Measurements from ENCODE around the gene TUBB4B.

Gene TUBB4B

GRCh38 chr9:137271696-137272076, 30.6 kb downstream of the TUBB4B start:
- DNase-seq (ENCODE audit: low read depth): no peak

GRCh38 chr9:137272241-137273094, 31.4 kb downstream of the TUBB4B start:
- DNase-seq (ENCODE audit: low read depth): no peak

- DNase-seq (ENCODE audit: low read depth): no peak
Observed at GRCh38 chr9:137273095-137273490, 32.0 kb downstream of the TUBB4B start.

GRCh38 chr9:137273611-137274320, 32.7 kb downstream of the TUBB4B start:
- no peak for DNase-seq (ENCODE audit: low read depth)

- no peak for DNase-seq (ENCODE audit: low read depth)
Observed at GRCh38 chr9:137275203-137275587, 34.1 kb downstream of the TUBB4B start.

- no peak for DNase-seq (ENCODE audit: low read depth)
Observed at GRCh38 chr9:137275588-137276472, 34.7 kb downstream of the TUBB4B start.

GRCh38 chr9:137276473-137277328, 35.6 kb downstream of the TUBB4B start:
- DNase-seq (ENCODE audit: low read depth): peak; percentile 51

- peak; percentile 89 for DNase-seq (ENCODE audit: low read depth)
Observed at GRCh38 chr9:137277329-137278041, 36.4 kb downstream of the TUBB4B start, which contains the start of gene TOR4A. Gene TOR4A (plus strand): TSS chr9:137277726. CDS start chr9:137278690, 964 bp downstream.

GRCh38 chr9:137278061-137278701, 37.1 kb downstream of the TUBB4B start:
- DNase-seq (ENCODE audit: low read depth): no peak

GRCh38 chr9:137278721-137279711, 37.9 kb downstream of the TUBB4B start:
- no peak for DNase-seq (ENCODE audit: low read depth)

- DNase-seq (ENCODE audit: low read depth): no peak
Observed at GRCh38 chr9:137279741-137280473, 38.8 kb downstream of the TUBB4B start.

- DNase-seq (ENCODE audit: low read depth): no peak
Observed at GRCh38 chr9:137280474-137281344, 39.6 kb downstream of the TUBB4B start.

GRCh38 chr9:137281345-137282116, 40.4 kb downstream of the TUBB4B start:
- DNase-seq (ENCODE audit: low read depth): no peak

- DNase-seq (ENCODE audit: low read depth): peak; percentile 72
Observed at GRCh38 chr9:137286975-137287383, 45.9 kb downstream of the TUBB4B start.

GRCh38 chr9:137293094-137293481, 52.0 kb downstream of the TUBB4B start:
- DNase-seq (ENCODE audit: low read depth): no peak

Measured in iris pigment epithelial cell (primary cell).